ENCODE results near the gene PATJ.
"Not testable (repeated sequence)": the region's sequence is repeated elsewhere in the genome, so short reads cannot be mapped to it uniquely, and the experiment has no call there.

The PATJ gene

DNA sequence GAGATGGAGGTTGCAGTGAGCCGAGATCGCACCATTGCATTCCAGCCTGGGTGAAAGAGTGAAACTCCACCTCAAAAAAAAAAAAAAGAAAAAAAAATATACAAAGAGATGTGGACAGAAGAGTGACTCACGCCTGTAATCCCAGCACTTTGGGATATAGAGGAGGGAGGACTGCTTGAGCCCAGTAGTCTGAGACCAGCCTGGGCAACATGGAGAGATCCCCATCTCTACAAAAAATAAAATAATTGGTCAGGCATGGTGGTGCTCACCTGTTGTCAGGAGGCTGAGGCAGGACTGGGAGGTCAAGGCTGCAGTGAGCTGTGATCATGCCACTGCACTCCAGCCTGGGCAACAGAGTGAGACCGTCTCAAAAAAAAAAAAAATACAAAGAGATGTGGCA, 31.0 kb upstream of the PATJ start:
- not testable (repeated sequence) for ATAC-seq

DNA sequence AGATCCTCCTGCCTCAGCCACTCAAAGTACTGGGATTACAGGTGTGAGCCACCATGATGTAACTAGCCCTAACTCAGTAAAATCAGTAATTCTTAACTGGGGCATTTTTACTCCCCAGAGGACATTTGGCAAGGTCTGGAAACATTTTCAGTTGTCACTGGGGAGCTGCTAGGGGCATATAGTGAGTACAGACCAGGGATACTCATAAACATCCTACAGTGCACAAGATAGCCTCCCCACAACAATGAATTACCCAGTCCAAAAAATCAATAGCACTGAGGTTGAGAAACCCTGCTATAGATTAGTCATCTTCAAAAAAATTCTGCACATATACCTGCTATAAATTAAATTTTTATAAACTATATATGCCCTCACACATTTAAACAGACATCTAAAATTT, 30.3 kb upstream of the PATJ start:
- ATAC-seq: no peak

DNA sequence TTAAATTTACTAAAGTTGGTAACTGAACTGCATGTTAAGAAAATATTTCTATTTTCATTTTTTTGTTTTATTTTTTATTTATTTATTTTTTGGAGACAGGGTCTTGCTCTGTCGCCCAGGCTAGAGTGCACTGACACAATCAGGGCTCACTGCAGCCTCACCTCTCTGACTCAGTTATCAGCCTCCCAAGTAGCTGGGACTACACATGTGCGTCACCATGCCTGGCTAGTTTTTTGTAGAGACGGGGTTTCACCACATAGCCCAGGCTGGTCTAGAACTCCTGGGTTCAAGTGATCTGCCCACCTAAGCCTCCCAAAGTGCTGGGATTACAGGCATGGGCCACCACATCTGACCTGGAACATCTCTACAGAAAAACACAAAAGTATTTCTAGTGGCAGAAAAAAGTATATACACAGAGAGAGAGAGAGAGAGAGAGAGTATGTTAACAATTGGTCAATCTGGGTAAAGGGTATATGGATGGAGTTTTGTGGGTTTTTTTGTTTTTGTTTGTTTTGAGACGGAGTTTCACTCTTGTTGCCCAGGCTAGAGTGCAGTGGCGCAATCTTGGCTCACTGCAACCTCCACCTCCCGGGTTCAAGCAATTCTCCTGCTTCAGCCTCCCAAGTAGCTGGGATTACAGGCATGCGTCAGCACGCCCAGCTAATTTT, 23.1 kb upstream of the PATJ start:
- ATAC-seq: not testable (repeated sequence)

More for the DNA sequence above, 30.3 kb upstream of the PATJ start:
- TF ChIP-seq OSR1 (CRISPR knock-in tag; IDR thresholded peaks at IDR 0.05): no peak
- no peak for TF ChIP-seq TOX (CRISPR knock-in tag; IDR thresholded peaks at IDR 0.05; ENCODE audit: borderline replicate concordance)
- no peak for TF ChIP-seq POU6F1 (CRISPR knock-in tag; IDR thresholded peaks at IDR 0.05; ENCODE audit: borderline replicate concordance, low read depth)
- no peak for TF ChIP-seq ISL1 (CRISPR knock-in tag; IDR thresholded peaks at IDR 0.05)
- TF ChIP-seq CREB5 (CRISPR knock-in tag; IDR thresholded peaks at IDR 0.05; ENCODE audit: low read depth): no peak
- no peak for TF ChIP-seq TCF4 (CRISPR knock-in tag; IDR thresholded peaks at IDR 0.05; ENCODE audit: borderline replicate concordance)
- TF ChIP-seq ARNTL (CRISPR knock-in tag; IDR thresholded peaks at IDR 0.05; ENCODE audit: borderline replicate concordance, low read depth): no peak
- TF ChIP-seq PPARA (CRISPR knock-in tag; IDR thresholded peaks at IDR 0.05; ENCODE audit: borderline replicate concordance): no peak
- TF ChIP-seq RARB (CRISPR knock-in tag; IDR thresholded peaks at IDR 0.05): no peak
- TF ChIP-seq, protein P1, sequence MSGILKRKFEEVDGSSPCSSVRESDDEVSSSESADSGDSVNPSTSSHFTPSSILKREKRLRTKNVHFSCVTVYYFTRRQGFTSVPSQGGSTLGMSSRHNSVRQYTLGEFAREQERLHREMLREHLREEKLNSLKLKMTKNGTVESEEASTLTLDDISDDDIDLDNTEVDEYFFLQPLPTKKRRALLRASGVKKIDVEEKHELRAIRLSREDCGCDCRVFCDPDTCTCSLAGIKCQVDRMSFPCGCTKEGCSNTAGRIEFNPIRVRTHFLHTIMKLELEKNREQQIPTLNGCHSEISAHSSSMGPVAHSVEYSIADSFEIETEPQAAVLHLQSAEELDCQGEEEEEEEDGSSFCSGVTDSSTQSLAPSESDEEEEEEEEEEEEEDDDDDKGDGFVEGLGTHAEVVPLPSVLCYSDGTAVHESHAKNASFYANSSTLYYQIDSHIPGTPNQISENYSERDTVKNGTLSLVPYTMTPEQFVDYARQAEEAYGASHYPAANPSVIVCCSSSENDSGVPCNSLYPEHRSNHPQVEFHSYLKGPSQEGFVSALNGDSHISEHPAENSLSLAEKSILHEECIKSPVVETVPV (CRISPR knock-in tag; IDR thresholded peaks at IDR 0.05): no peak

DNA sequence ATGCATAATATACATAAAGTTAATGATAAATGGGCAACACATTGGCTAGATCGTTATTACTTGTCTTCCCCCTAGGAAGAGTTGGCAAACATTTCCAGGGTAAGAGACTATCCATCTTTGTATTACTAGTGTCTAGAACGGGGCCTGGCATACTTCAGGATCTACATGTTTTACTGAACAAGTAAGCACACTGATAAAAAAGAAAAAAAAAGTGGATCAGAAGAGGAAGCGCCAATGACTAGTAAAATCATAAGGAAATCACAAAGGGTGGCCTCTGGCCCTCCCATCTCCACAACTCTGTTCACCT, 17.8 kb upstream of the PATJ start:
- TF ChIP-seq TCF4 (CRISPR knock-in tag; IDR thresholded peaks at IDR 0.05; ENCODE audit: borderline replicate concordance) (no peak), ZFP3 (CRISPR knock-in tag; IDR thresholded peaks at IDR 0.05) (no peak), ZC3H10 (CRISPR knock-in tag; IDR thresholded peaks at IDR 0.05) (no peak), POU6F1 (CRISPR knock-in tag; IDR thresholded peaks at IDR 0.05; ENCODE audit: borderline replicate concordance, low read depth) (no peak), ESRRG (CRISPR knock-in tag; IDR thresholded peaks at IDR 0.05) (no peak), GLIS3 (CRISPR knock-in tag; IDR thresholded peaks at IDR 0.05) (no peak), ZFP30 (CRISPR knock-in tag; IDR thresholded peaks at IDR 0.05) (no peak), ZNF8 (CRISPR knock-in tag; IDR thresholded peaks at IDR 0.05) (no peak), PPARA (CRISPR knock-in tag; IDR thresholded peaks at IDR 0.05; ENCODE audit: borderline replicate concordance) (no peak), ISL1 (CRISPR knock-in tag; IDR thresholded peaks at IDR 0.05) (no peak), OSR1 (CRISPR knock-in tag; IDR thresholded peaks at IDR 0.05) (no peak), CREB5 (CRISPR knock-in tag; IDR thresholded peaks at IDR 0.05; ENCODE audit: low read depth) (no peak)
- TF ChIP-seq, protein P2, sequence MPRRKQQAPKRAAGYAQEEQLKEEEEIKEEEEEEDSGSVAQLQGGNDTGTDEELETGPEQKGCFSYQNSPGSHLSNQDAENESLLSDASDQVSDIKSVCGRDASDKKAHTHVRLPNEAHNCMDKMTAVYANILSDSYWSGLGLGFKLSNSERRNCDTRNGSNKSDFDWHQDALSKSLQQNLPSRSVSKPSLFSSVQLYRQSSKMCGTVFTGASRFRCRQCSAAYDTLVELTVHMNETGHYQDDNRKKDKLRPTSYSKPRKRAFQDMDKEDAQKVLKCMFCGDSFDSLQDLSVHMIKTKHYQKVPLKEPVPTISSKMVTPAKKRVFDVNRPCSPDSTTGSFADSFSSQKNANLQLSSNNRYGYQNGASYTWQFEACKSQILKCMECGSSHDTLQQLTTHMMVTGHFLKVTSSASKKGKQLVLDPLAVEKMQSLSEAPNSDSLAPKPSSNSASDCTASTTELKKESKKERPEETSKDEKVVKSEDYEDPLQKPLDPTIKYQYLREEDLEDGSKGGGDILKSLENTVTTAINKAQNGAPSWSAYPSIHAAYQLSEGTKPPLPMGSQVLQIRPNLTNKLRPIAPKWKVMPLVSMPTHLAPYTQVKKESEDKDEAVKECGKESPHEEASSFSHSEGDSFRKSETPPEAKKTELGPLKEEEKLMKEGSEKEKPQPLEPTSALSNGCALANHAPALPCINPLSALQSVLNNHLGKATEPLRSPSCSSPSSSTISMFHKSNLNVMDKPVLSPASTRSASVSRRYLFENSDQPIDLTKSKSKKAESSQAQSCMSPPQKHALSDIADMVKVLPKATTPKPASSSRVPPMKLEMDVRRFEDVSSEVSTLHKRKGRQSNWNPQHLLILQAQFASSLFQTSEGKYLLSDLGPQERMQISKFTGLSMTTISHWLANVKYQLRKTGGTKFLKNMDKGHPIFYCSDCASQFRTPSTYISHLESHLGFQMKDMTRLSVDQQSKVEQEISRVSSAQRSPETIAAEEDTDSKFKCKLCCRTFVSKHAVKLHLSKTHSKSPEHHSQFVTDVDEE (CRISPR knock-in tag; IDR thresholded peaks at IDR 0.05): no peak
- ATAC-seq: peak; percentile 4; the same call in 1 of the 3 replicates
